Neural cell (in vitro differentiated cells): ENCODE results near the gene BCAS1. TPM values are rescaled to one million over a fixed set of nuclear protein-coding genes. Genes with fewer than 3 reads are reported as not detected.

Experiments used
- H2AFZ ChIP-seq: fragments of 200-600, 300-800 bp; sonication (generic), shearing (Covaris generic); 2 replicates; pipeline ENCODE4 v1.6.0; 2014; ENCODE audit warnings: low read depth, mild to moderate bottlenecking, antibody characterized with exemption, low read length, moderate library complexity
- H3F3A ChIP-seq: fragments of 200-600 bp; shearing (Covaris generic); 2 replicates; pipeline ENCODE4 v1.6.1; 2016; ENCODE audit warnings: mild to moderate bottlenecking, moderate library complexity, mixed read lengths, antibody characterized with exemption, low read length; ENCODE audit not compliant: insufficient read depth, poor library complexity, severe bottlenecking
- H3K27ac ChIP-seq: fragments of 200-600, 300-800 bp; sonication (generic), shearing (Covaris generic); 2 replicates; pipeline ENCODE4 v1.5.1; 2014; ENCODE audit warnings: mild to moderate bottlenecking, low read length, moderate library complexity
- H3K27me3 ChIP-seq: fragments of 300-800, 200-600 bp; sonication (generic), shearing (Covaris generic); 2 replicates; pipeline ENCODE4 v1.6.0; 2014; ENCODE audit warnings: mild to moderate bottlenecking, low read depth, low read length, moderate library complexity; ENCODE audit not compliant: insufficient read depth
- H3K36me3 ChIP-seq: fragments of 300-800, 200-600 bp; sonication (generic), shearing (Covaris generic); 2 replicates; pipeline ENCODE4 v1.5.1; 2014; ENCODE audit warnings: mild to moderate bottlenecking, antibody characterized with exemption, low read length, moderate library complexity; ENCODE audit not compliant: insufficient read depth
- H3K4me2 ChIP-seq: fragments of 300-800, 200-600 bp; sonication (generic), shearing (Covaris generic); 2 replicates; pipeline ENCODE4 v1.6.0; 2014; ENCODE audit warnings: mild to moderate bottlenecking, low read length
- H3K4me3 ChIP-seq: fragments of 300-800, 200-600 bp; sonication (generic), shearing (Covaris generic); 2 replicates; pipeline ENCODE4 v1.5.1; 2014; ENCODE audit warnings: mild to moderate bottlenecking, low read length, moderate library complexity
- H3K79me2 ChIP-seq: fragments of 200-600 bp; shearing (Covaris generic); replicated peaks from 2 replicates; pipeline ENCODE4 v1.6.0; 2014; ENCODE audit warnings: mild to moderate bottlenecking, low read length, moderate library complexity; ENCODE audit not compliant: insufficient read depth
- H3K9ac ChIP-seq: fragments of 300-800, 200-600 bp; sonication (generic), shearing (Covaris generic); 2 replicates; pipeline ENCODE4 v1.6.1; 2016; ENCODE audit warnings: mild to moderate bottlenecking, low read length, mixed read lengths
- H3K9me2 ChIP-seq: fragments of 200-600 bp; shearing (Covaris generic); 2 replicates; pipeline ENCODE4 v1.6.1; 2016; ENCODE audit warnings: mild to moderate bottlenecking, low read length, mixed read lengths; ENCODE audit not compliant: insufficient read depth
- H3K9me3 ChIP-seq: fragments of 200-600, 300-800 bp; sonication (generic), shearing (Covaris generic); 2 replicates; pipeline ENCODE4 v1.6.1; 2016; ENCODE audit warnings: mild to moderate bottlenecking, mixed run types, low read length, moderate library complexity, mixed read lengths
- H4K20me1 ChIP-seq: fragments of 200-600 bp; shearing (Covaris generic); 2 replicates; pipeline ENCODE4 v1.6.1; 2016; ENCODE audit warnings: mild to moderate bottlenecking, mixed run types; ENCODE audit not compliant: insufficient read depth
- EP300 ChIP-seq: fragments of 450-650 bp; conservative IDR thresholded peaks from 2 replicates; pipeline ENCODE4 v1.6.1; 2014; ENCODE audit warnings: antibody characterized with exemption, mild to moderate bottlenecking, moderate library complexity; ENCODE audit not compliant: poor library complexity, severe bottlenecking
- EZH2 ChIP-seq: fragments of 200-600, 300-800 bp; shearing (Covaris generic), sonication (generic); IDR thresholded peaks from 2 replicates; pipeline ENCODE4 v1.6.1; 2014; ENCODE audit warnings: antibody characterized with exemption, low read length, borderline replicate concordance, mild to moderate bottlenecking; ENCODE audit not compliant: insufficient read depth, poor library complexity, severe bottlenecking
- MXI1 ChIP-seq: fragments of 450-650 bp; conservative IDR thresholded peaks from 2 replicates; pipeline ENCODE4 v1.6.1; 2014; ENCODE audit warnings: antibody characterized with exemption, mild to moderate bottlenecking; ENCODE audit not compliant: poor library complexity, severe bottlenecking
- POLR2AphosphoS5 ChIP-seq: IDR thresholded peaks from 2 replicates; pipeline ENCODE4 v1.6.1; 2012
- RAD21 ChIP-seq: fragments of 450-650 bp; conservative IDR thresholded peaks from 2 replicates; pipeline ENCODE4 v1.6.1; 2014; ENCODE audit warnings: antibody characterized with exemption, mild to moderate bottlenecking, moderate library complexity
- SMC3 ChIP-seq: fragments of 450-650 bp; conservative IDR thresholded peaks from 2 replicates; pipeline ENCODE4 v1.6.1; 2014; ENCODE audit warnings: antibody characterized with exemption, mild to moderate bottlenecking, moderate library complexity; ENCODE audit not compliant: poor library complexity
- TAF1 ChIP-seq: IDR thresholded peaks from 2 replicates; pipeline ENCODE4 v1.6.1; 2012; ENCODE audit warnings: low read depth
- polyA plus RNA-seq: library from polyadenylated mRNA; depleted of rRNA; stranded (reverse); fragments of >200 nt; gene quantifications from 2 replicates; pipeline ENCODE4 v1.2.3, GENCODE V29; 2014
- TF ChIP-seq, protein P1 (sequence below): IDR thresholded peaks from 2 replicates; pipeline ENCODE4 v1.6.1; 2012; ENCODE audit warnings: borderline replicate concordance
- TF ChIP-seq, protein P2 (sequence below): fragments of 450-650 bp; IDR thresholded peaks from 2 replicates; pipeline ENCODE4 v1.5.1; 2014; ENCODE audit warnings: antibody characterized with exemption, mild to moderate bottlenecking, moderate library complexity; ENCODE audit not compliant: poor library complexity, severe bottlenecking

Gene BCAS1
- polyA plus RNA-seq, 1 donor from 2014 or later, result not detected

DNA sequence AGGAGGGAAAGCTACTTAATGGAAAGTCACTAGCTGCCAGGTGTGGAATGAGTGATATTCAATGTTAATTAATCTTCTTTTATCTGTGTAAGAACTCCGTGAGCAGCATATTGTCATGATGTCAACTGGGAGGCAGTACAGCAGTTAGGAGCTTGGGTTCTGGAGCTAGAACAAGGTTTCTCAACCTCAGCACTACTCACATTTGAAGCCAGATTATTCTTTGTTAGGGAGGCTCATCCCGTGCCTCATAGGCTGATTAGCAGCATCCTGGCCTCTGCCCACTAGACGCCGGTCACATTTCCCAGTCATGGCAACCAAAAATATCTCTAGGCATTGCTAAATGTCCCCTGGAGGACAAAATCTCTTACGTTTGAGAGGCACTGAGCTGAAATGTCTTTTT lies 41.2 kb downstream of the BCAS1 start:
- Histone ChIP-seq H3K36me3 (no peaks in the 10 kb centered on the region), H3K4me3 (no peak overlapping the region), H3K79me2 (no peaks in the 10 kb centered on the region), H3F3A (no peaks in the 10 kb centered on the region), H3K27ac (no peak overlapping the region), H3K9ac (no peak overlapping the region), H2AFZ (no peak overlapping the region), H3K4me2 (no peak overlapping the region), H3K9me3 (no peaks in the 10 kb centered on the region), H3K27me3 (no peaks in the 10 kb centered on the region), H4K20me1 (no peaks in the 10 kb centered on the region), H3K9me2 (no peaks in the 10 kb centered on the region)
- TF ChIP-seq TAF1, result no peak
- no peak for TF ChIP-seq POLR2AphosphoS5
- no peak for TF ChIP-seq MXI1
- no peak for TF ChIP-seq RAD21
- TF ChIP-seq, protein P1, sequence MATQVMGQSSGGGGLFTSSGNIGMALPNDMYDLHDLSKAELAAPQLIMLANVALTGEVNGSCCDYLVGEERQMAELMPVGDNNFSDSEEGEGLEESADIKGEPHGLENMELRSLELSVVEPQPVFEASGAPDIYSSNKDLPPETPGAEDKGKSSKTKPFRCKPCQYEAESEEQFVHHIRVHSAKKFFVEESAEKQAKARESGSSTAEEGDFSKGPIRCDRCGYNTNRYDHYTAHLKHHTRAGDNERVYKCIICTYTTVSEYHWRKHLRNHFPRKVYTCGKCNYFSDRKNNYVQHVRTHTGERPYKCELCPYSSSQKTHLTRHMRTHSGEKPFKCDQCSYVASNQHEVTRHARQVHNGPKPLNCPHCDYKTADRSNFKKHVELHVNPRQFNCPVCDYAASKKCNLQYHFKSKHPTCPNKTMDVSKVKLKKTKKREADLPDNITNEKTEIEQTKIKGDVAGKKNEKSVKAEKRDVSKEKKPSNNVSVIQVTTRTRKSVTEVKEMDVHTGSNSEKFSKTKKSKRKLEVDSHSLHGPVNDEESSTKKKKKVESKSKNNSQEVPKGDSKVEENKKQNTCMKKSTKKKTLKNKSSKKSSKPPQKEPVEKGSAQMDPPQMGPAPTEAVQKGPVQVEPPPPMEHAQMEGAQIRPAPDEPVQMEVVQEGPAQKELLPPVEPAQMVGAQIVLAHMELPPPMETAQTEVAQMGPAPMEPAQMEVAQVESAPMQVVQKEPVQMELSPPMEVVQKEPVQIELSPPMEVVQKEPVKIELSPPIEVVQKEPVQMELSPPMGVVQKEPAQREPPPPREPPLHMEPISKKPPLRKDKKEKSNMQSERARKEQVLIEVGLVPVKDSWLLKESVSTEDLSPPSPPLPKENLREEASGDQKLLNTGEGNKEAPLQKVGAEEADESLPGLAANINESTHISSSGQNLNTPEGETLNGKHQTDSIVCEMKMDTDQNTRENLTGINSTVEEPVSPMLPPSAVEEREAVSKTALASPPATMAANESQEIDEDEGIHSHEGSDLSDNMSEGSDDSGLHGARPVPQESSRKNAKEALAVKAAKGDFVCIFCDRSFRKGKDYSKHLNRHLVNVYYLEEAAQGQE, result no peak
- TF ChIP-seq, protein P2, sequence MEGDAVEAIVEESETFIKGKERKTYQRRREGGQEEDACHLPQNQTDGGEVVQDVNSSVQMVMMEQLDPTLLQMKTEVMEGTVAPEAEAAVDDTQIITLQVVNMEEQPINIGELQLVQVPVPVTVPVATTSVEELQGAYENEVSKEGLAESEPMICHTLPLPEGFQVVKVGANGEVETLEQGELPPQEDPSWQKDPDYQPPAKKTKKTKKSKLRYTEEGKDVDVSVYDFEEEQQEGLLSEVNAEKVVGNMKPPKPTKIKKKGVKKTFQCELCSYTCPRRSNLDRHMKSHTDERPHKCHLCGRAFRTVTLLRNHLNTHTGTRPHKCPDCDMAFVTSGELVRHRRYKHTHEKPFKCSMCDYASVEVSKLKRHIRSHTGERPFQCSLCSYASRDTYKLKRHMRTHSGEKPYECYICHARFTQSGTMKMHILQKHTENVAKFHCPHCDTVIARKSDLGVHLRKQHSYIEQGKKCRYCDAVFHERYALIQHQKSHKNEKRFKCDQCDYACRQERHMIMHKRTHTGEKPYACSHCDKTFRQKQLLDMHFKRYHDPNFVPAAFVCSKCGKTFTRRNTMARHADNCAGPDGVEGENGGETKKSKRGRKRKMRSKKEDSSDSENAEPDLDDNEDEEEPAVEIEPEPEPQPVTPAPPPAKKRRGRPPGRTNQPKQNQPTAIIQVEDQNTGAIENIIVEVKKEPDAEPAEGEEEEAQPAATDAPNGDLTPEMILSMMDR, result no peak
- no peak for TF ChIP-seq EZH2
- TF ChIP-seq EP300, result no peak
- TF ChIP-seq SMC3, result no peak

DNA sequence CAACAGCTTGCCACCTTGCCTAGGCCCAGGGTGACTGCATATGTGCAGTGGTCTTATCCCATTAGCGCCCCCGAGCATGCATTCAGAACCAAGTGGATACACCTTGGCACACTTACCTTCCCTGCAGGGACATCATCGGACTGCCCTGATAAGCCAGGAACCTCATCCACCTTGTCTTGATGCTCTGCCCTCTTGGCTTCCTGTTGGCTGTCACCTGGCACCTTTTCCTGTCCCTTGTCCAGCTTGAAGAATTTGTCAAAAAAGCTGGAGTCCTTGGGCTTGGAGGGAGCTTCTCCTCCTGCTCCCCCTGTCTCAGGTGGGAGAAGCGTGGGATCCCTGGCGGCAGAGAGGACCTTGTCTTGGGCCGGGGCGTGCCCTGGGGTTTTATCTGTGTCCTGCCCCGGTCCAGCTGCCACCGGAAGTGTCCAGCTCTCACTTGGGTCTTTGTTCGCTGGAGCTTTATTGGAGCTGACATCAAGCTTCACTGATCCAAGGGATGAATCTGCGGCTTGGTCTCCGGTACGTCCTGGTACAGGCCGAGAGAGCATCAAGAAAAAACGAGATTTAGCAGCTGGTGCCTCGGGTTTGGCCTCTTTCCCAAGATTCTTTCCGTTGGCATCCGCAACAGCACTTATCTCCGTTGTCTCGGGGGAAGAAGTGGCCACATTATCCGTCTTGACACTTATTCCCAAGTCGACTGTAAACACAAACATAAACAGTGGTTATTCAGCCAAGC lies 42.0 kb downstream of the BCAS1 start:
- Histone ChIP-seq H3K27me3 (no peaks in the 10 kb centered on the region), H2AFZ (no peak overlapping the region), H3K9me3 (no peaks in the 10 kb centered on the region), H3K9me2 (no peaks in the 10 kb centered on the region), H3K9ac (no peak overlapping the region), H3K36me3 (no peaks in the 10 kb centered on the region), H3K27ac (no peak overlapping the region), H3K79me2 (no peaks in the 10 kb centered on the region), H3K4me3 (no peak overlapping the region), H4K20me1 (no peaks in the 10 kb centered on the region), H3F3A (no peaks in the 10 kb centered on the region), H3K4me2 (no peak overlapping the region)
- TF ChIP-seq TAF1 (no peak), RAD21 (no peak), EP300 (no peak), EZH2 (no peak), MXI1 (no peak), SMC3 (no peak), POLR2AphosphoS5 (no peak)
- TF ChIP-seq, protein P1, result no peak
- TF ChIP-seq, protein P2, result no peak
